GM19025 (cell line): ENCODE data around the gene HIVEP3.

Experiments used
- ATAC-seq: cut with Tn5 transposase; IDR thresholded peaks from one replicate; pipeline ENCODE4 v1.9.1; 2021; ENCODE audit warnings: mild to moderate bottlenecking, low read depth, moderate library complexity; ENCODE audit not compliant: unreplicated experiment

HIVEP3 gene

DNA sequence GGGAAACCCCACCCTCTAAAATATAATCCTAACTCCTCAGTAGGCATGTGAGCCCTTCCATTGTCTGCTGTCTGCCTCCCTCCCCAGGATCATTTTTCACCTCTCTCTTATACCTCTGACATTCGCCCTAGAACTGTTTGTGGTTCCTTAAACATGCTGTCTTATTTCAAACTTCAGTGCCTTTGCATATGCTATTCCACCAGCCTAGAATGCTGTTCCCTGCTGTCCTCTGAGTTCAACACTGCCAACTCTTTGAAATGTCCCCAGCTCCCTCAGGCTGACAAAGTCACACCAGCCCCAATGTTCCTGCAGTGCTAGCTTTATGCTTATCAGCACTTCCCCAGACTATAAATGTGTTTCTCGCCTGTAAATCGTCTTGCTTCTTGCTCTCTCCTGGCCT, 119.5 kb downstream of the HIVEP3 start:
- no peak for ATAC-seq

DNA sequence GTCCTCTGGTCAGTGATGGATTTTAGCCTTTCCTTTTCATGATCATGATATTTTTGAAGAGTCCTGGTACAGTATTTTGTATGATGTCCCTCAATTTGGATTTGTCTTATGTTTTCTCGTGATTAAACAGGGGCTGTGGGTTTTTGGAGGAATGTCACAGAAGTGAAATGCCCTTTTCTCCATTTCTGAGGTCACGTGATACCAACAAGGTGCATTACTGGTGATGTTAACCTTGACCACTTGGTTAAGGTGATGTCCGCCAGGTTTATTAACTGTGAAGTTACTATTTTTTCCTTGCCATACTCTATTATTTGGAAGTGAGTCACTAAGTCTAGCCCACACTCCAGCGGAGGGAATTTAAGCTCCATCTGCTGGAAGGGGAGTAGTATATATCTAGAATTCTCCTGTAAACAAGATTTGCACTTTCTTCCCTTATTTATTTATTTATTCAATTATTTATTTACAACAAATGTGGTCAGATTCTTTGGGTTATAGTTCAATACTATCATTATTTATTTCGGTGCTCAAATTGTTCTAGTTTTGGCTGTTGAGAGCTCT, 123.4 kb downstream of the HIVEP3 start:
- ATAC-seq, result no peak

DNA sequence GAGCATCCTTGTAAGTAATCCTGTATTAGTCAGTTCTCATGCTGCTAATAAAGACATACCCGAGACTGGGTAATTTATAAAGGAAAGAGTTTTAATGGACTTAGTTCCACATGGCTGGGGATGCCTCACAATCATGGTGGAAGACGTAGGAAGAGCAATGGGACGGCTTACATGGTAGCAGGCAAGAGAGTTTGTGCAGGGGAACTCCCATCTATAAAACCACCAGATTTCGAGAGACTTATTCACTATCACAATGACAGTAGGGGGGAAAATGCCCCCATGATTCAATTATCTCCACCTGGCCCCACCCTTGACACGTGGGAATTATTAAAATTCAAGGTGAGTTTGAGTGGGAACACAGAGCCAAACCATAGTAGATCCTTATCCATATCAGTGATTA, 124.7 kb downstream of the HIVEP3 start:
- ATAC-seq, result no peak

DNA sequence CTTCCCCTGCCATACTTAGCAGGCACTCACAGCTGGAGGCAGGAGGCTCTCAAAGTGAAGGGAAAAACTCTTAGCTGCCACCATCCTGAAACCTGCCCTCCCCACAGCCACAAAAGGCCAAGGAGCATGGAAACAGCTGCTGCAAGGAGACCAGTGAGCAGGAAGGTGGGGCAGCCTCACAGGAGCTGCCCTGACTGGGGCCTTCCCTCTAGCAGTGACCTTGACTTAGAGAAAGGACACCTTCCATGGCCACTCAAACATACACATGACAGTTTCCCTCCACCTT, 126.3 kb downstream of the HIVEP3 start:
- ATAC-seq, result no peak

DNA sequence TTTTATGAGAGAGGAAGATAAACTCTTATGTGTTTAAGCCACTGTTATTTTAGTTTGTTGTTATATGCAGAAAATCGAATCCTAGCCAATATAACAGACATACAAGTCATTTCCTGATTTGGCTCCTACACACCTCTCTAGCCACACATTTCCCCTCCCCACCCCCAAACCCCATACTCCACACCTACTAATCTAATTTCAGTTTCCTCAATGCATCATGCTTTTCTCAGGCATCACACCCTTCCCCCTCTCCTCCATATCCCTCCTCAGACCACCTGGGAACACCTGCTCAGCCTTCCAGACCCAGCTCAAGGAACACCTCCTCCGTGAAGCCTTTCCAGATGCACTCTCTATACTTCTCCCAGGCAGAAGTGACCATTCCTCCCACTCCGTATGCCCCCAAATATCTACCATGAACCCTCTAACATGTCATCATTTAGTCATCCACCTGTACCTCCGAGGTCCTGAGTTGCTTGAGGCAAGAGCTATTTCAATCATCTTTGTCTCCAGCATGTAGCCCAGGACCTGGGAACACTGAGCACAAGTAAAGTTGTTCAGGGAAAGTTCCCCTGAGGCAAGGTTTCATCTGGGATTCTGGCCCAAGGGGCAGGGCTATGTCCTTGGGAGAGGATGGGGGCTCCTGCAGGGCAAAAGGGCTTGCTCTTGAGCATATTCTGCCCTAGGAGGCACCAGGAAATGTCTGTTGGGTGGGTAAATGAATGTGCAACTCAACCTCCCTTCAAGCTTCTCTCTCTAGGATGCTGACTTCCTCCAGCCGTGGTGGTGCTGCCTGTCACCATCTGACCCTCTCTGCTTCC, 126.8 kb downstream of the HIVEP3 start:
- ATAC-seq, result no peak

DNA sequence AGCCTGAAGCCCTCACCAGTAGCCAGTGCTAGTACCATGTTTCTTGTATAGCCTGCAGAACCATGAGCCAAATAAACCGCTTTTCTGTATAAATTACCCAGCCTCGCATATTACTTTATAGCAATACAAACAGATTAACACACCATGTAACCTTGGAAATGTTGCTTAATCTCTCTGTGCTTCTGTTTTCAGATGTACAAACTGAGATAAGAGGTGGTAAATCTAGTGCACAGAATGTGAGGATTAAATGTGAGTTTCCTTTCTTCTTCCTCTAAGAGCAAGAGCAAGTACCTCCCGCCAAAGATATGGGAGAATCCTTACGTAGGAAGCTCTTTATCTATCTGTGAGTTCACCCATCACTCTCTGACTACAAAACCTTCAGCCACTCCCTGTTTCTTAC, 128.4 kb downstream of the HIVEP3 start:
- ATAC-seq, result no peak

DNA sequence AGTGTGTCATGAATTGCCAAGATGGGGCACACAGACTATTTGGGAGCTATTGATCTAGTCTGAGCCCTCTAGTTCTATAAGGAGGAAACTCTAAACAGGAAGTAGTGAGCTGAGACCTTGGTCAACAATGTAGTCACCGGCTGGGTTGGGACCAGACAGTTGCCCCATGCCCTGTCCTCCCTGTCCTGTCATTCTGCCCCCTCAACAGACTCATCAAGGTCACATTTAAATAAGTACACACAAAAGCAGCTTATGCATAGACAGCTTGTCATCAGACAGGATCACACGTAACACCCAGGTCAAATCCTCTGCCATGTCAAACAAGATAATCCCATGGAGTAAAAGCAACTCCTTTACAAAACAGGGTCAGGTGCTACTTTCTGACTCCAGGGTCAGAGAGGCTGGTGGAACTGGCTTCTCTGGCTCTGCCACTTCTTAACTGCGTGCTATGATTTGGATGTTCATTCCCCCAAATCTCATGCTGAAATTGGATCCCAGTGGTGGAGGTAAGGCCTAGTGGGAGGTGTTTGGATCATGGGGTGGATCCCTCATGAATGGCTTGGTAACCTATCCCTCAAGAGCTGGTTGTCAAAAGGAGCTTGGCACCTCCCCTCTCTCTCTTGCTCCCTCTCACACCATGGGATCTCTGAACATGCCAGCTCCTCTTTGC, 128.9 kb downstream of the HIVEP3 start:
- no peak for ATAC-seq

DNA sequence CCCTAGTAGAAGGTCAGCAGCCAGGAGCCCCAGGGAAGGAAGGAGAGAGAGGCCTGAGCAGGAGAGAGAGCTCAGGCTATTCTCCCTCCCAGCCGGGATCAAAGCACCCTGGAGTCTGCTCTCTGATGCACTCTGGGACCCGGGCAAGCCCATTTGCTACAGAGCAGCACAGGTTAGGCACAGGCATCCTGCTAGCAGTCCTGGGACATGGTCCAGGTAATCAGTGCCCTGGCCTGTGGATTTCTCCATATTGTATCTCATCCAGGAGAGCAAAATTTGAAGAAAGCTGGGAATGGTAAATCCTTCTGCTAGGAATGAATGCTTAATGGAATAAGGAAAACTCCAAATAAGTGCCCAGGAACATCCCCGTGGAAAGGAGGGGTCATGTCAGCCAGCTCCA, 130.3 kb downstream of the HIVEP3 start:
- no peak for ATAC-seq

DNA sequence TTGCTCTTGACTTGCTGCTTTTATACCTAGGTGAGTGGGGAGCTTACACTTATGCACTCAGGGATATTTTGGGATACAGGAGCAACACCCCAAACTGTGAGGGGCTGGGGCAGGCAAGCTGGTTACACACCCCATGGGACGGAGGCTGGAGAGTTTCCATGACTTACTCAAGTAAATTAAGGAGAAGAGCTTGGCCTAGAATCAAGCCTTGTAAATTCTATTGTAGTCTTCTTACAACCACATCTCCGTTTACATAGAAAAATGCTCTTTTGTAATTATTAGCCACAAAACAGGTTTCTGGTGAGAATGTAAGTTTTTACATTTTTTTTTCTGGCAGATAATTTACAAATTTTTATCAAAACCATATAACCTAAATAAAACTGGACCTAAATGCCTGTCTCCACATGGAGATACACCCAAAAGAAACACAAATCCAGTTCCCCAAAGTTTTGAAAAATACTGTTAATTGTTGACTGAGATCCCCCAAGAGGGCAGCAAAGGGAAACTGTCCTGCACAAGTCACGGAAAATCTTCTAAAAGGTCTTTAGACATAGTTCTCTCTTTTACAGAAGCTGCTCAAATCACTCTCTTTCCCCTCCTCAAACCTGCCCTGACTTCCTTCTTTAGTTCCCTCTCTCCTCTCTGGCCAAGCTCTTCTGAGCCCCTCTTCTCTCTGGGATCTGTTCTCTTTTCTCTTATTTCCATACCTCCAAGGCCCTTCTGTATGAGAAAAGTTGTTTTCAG, 134.0 kb downstream of the HIVEP3 start:
- ATAC-seq, result no peak

DNA sequence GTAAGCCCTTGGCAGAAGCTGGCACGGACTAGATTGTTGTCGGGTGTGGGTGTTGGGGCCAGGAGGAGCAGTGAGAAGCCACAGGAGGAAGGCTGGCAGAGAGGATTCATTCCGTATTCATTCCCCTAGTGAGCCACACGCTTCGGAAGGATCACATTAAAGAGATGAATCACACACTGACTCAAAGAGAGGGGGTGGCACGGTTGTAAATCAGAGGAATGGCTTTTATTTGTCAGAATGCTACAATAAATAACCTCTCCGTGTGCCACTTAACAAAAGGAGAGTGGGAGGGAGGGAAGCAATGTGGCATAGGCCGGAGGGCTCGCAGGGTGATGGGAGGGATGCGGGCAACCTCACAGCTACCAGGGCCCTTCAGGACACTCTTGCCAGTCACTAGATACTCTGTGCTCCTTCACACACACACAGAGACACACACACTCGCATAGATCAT, 135.5 kb downstream of the HIVEP3 start:
- no peak for ATAC-seq

DNA sequence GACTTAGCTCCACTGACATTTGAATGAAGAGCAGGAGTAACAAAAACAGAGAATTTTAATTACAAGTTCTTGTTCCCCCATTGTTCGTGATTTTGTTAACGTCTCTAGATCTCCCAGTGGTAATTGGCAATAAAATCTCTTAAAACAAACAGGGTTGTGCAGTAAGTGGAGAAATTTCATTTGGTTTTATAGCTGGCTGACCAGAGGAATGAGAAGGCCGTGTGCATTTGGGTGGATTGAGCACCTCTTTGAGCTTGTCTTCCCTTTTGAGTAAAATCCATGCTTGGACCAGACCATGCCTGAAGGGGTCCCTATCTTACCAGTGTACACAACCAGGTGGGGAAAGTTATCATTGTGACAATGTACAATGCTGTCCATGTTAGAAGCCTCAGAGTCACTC, 137.8 kb downstream of the HIVEP3 start:
- no peak for ATAC-seq

DNA sequence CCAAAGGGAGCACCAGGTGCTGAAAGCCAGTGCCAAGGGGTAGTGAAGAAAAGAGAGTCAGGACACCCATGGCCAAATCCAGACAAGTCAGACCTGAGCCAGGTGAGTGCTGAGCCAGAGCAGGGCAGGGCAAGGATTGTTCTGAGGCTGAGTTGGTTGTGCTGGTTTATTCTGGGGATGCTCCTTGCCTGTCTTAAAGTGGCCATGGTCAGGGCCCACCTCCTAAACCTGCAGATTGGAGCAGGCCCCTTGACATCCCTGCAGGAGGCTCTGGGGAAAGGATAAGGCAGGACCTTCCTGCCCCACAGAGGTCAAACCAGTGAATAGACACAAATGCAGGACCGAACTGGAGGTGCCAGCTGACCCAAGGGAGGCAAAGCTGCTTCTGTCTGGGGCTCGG, 138.4 kb downstream of the HIVEP3 start:
- no peak for ATAC-seq

DNA sequence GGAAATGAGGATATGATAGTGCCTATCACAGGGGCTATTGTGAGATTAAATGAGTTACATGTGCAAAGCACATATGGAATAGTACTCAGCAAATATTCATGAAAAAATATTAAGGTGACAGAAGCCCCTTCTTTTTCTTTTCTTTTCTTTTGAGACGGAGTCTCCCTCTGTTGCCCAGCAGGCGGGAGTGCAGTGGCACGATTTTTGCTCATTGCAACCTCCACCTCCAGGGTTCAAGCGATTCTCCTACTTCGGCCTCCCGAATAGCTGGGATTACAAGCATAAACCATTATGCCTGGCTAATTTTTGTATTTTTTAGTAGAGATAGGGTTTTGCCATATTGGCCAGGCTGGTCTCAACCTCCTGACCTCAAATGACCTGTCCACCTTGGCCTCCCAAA, 139.4 kb downstream of the HIVEP3 start:
- ATAC-seq, result no peak

DNA sequence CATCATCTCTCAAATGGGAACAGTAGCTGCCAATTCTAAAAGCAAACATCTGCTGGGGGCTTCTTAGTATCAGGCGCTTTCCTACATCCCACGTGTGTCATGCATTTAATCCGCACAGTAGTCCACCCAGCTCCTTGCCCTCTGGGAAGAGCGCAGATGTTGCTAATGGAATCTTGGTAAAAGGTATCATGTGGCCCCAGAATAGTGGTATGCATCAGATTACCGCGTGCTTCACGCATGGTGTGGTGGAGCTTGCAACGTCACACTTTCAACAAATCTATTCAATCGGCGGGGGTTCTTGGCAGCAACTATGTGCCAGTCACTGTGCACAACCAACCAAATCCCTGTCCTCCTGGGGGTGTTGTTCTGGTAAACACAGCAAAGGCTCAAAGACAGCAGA, 141.0 kb downstream of the HIVEP3 start:
- no peak for ATAC-seq

DNA sequence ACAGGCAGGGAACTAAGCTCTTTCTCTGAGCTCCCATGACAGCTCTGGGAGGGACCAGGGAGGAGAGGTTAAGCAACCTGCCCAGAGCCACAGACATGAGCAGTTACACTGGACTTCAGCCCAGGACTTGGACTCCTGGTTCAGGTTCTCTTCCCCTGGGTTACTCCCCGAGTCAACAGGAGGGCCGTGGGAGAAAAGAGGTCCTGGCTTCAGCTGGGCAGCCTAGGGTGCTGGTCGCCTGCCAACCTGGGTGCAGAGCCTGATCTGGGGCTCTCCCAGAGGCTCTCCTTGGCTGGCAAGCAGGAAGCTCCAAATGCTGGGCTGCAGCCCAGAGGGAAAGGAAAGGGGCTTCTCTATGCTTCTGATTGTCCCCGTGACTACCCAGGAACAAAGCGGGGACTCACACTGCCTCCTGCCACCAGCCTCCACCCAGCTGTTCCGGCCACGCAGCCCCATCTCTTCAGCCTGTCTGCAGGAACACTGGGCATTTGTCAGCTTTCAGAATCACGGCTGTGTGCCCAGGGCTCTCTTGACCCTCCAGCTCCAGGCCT, 141.8 kb downstream of the HIVEP3 start:
- no peak for ATAC-seq

DNA sequence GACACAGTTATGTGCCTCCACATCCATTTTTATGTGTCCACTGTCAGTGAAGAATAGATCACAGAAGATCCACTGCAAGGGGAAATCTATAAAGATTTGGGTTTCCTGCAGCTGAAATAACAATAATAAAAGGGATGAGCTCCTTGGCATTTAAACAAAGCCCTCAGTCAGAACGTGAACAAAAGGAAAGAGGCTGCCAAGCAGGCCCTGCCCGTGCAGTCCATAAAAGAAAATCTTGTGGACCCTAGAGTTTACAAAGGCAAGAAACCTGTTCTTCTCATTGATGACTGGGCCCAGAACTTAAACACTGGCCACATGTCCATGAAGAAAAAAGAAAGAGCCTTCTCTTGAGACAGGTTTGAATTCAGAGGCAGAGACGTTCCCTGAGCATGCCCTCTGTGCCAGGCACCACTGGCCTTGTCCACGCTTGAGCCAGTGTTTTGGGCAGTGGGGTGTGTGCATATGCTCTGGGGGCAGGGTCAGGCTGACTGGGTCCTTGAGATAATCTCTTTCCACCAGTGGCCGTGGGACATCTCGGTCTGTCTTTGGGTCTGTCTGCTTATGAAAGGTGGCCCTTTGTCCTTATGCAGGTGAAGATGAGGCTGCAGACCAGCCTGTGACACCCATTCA, 142.7 kb downstream of the HIVEP3 start:
- no peak for ATAC-seq

DNA sequence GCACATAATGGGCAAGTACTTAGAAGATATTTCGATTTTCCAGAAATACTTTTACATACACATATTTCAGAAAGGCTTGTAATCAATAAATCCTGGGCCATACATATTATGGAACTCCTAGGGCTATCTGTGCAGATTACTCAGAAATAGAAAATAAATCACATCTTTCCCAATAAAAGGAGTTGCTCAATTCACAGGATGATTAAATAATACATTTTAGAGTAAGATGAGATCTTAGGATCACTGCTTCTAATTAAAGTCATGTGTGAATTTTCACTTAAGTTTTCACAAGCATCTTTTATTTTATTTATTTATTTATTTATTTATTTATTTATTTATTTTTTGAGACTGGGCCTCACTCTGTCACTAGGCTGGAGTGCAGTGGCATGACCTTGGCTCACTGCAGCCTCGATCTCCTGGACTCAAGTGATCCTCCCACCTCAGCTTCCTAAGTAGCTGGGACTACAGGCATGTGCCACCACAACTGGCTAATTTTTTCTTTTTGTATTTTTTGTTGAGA, 144.2 kb downstream of the HIVEP3 start:
- no peak for ATAC-seq

DNA sequence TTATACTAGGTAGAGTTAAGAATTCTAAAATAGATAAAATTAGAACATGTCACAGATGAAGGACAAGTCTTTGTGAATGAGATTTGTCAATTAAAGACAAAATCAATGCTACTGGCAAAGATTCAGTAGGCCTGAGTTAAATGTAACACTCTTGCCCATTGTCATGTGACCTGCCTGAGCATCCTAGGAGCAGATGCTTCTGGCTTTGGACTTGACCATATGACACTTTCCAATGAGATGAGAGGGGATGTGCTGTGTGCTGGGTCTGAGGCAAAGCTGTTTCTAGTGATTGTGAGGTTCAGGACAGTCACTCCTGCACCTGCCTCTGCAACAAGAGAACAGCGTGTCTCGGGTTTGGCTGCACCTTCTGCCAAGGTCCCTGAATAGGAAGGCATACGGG, 144.9 kb downstream of the HIVEP3 start:
- no peak for ATAC-seq

DNA sequence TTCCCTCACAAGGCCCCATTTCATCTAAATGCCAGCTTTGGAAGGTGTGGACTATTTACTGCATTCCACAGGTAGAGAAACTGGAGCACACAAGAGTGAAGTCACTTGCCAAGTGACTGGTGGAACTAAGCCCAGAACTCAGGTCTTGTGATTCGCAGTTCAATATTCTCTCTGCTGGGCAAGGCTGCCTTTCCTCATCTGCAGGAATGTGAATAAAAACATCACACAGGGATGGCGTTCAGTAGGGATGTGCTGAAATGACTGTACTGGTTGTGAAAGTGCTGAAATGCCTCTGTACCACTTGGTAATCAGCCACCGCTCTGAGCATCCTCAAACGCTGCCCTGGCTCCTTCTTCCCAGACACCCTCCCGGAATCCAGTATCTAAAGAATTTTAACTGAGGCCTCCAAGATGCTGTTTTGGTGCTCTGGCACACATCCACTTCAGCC, 145.6 kb downstream of the HIVEP3 start:
- ATAC-seq, result no peak

DNA sequence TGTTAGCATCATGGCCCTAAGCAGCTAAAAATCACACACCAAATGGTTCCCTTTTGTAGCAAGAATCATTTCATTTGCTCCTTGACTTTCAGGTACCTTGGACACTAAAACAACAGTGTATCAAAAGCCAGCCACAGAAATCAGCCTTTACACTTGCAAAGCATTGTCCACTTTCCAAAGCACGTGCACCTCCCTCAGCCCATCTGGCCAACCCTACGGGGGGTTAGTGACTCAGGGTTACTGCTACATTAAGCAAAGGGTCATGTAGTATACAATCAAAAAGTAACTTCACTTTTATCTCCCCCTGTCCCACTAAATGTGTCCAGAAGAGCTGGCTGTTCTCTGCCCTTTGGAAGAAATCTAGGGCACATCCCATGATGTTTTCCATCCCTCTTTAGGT, 149.7 kb downstream of the HIVEP3 start:
- no peak for ATAC-seq
